ENCODE data around the gene TOX2. TPM values are rescaled to one million over a fixed set of nuclear protein-coding genes. Genes with fewer than 3 reads are reported as not detected.

TOX2 gene
- total RNA-seq, 1 donor from 2014 or later, result 2.4 TPM

DNA sequence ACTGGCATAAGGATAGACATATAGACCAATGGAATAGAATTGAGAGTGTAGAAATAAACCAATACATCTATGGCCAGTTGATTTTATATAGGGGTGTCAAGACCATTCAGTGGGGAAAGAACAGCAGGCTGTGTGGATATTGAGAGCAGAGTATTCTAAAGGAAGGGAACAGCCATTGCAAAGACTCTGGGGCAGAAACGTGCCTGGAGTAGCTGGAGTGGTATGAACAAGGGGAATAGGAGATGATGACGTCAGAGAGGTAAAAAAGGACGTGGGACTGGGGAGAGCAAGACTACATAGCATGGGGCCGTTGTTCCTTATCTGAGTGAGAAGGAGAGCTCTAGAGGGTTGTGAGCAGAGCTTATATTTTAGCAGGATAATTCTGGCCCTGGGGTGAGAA is 85.2 kb downstream of the TOX2 start:
- DNase-seq (ENCODE audit: low read depth, low spot score), result no peak

DNA sequence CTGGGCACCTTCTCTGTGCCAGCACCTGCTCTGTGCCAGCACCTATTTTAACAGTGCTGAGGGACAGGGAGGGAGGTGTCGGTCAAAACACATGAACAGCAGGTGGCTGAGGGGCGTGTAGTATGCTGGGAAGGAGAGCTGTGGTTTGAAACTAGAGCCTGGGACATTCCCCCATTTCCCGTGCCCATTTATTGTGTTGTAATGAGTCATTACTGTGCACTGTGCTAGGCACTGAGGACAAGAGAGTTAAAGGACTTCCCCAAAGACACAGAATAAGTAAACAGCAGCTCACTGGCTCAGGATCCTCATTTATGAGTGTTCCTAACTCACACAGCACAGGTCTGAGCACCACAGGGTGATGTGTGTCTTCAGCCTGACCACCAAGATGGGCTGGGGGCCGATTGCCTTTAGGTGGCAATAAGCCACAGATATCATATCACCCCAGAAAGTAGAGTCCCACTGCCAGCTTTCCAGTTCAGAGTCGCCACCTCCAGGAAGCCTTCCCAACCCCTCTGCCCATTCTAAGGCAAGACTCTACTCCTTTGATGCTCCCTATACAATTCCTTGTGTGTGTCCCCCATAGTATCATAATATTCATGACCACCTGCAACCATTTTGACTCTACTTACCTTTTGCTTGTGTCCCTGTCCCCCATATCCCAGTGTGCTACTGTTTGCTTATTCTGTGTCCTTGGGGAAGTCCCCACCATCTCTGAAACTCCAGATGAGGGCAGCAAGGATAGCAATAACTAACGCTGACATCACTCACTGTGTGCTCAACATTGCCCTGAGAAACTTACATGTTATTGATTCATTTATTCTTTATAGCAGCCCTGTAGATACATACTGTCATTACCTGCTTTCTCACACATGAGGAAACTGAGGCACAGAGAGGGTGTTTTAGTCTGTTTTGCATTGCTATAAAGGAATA is 87.3 kb downstream of the TOX2 start:
- no peak for DNase-seq (ENCODE audit: low read depth, low spot score)

DNA sequence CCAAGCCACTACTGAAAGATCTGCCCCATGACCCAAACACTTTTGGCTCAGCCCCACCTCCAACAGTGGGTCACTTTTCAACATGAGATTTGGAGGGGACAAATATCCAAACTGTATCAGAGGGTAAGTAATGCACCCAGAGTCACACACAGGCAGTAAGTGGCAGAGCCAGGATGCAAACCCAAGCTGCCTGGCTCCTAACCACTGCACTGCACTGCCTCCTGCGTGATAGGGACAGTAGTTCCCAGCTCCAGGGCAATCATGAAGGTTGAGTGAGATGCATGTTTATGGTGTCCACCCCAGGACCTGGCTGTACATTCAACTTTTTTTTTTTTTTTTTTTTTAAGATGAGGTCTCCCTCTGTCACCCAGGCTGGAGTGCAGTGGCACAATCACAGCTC is 88.2 kb downstream of the TOX2 start:
- DNase-seq (ENCODE audit: low read depth, low spot score), result no peak

- no peak for DNase-seq (ENCODE audit: low read depth, low spot score)
Measured at GRCh38 chr20:44003609-44004008, 89.0 kb downstream of the TOX2 start.

DNA sequence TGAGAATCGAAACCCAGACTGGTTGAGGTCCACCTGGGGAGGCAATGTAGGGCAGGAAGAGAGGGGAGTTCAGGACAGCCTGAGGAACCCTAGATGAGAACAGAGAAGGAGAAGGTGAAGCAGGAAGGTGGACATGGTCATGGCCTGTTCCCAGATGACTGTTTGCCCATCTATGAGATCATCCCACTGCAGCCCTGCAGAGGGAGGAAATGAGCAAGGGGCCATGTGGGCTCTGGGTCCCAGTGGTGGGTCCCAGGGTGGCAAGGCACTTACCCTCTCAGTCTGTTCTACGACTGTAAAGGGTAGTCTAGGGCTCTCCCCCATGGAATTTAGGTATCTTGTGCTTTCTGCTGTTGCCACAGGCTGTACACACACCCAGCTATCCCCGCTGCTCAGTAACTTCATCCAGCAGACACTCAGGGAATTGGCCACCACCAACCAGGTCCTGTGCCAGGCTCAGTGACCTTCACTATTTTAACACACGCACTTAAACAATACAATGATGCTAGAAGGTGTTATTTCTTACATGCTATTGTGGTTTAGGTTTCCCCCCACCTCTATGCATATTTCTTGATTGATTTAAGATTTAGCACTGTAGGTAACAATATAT is 89.8 kb downstream of the TOX2 start:
- DNase-seq (ENCODE audit: low read depth, low spot score), result no peak

DNA sequence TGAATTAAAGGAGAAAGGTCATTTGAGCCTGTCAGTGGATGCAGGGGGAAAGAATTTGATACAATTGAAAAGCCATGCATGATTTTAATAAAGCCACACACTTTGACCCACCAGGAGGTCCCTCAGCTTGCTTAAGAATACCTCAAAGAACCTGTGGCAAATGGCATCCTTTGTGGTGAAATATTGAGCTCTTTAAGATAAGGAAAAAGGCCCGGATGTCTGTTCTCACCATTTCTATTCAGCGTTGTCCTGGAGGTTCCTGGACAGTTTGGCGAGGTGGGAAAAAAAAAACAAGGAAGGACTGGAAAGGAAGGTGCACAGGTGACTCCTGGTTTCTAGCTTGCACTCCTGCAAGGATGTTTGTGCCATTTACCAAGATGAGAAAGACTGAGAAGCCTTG is 91.0 kb downstream of the TOX2 start:
- no peak for DNase-seq (ENCODE audit: low read depth, low spot score)

DNA sequence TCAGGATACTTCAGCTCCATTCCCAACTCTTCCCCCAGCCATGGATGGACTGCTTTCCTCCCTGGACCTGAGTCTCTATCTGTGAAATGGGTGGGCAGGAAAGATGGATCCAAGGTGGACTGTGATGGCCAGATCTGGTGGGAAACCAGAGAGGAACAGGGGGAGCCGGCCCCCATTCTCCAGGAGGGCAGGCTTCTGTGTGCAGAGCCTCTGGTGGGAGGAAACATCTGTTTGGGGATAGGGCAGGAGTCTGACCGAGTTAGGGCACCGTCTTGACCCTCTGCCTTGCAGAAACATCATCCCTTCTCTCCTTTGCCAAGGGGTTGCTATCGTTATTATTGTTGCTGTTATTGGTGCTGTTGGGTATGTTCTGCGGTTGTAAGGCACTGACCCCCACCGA is 91.5 kb downstream of the TOX2 start:
- DNase-seq (ENCODE audit: low read depth, low spot score), result no peak

DNA sequence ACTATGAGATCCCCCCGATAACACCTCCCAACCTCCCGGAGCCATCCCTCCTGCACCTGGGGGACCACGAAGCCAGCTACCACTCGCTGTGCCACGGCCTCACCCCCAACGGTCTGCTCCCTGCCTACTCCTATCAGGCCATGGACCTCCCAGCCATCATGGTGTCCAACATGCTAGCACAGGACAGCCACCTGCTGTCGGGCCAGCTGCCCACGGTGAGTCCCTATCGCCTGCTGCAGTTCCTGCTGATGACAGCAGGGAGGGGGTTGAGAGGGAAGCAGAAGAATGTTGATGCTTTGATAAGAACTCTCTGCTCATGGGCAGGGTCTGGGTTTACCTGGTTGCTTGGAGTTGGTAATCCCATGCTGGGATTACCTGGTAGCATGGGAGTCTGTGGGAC is 91.9 kb downstream of the TOX2 start:
- no peak for DNase-seq (ENCODE audit: low read depth, low spot score)

- no peak for DNase-seq (ENCODE audit: low read depth, low spot score)
Measured at GRCh38 chr20:44008806-44009678, 94.4 kb downstream of the TOX2 start.

DNA sequence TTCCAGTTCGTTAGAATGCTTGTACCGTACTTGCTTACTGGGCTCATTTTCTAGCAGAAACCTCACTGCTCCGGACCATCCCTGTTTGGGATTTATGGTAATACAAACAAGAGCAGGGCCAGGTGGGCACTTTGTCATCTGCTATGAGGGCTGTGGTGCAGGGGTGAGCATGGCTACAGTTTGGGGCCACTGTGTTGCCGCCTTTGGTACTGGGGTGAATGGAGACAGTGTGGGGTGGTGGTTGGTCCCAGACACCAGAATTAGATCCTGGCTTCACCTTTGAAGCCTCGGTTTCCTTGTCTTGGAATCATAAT is 95.0 kb downstream of the TOX2 start:
- no peak for DNase-seq (ENCODE audit: low read depth, low spot score)

DNA sequence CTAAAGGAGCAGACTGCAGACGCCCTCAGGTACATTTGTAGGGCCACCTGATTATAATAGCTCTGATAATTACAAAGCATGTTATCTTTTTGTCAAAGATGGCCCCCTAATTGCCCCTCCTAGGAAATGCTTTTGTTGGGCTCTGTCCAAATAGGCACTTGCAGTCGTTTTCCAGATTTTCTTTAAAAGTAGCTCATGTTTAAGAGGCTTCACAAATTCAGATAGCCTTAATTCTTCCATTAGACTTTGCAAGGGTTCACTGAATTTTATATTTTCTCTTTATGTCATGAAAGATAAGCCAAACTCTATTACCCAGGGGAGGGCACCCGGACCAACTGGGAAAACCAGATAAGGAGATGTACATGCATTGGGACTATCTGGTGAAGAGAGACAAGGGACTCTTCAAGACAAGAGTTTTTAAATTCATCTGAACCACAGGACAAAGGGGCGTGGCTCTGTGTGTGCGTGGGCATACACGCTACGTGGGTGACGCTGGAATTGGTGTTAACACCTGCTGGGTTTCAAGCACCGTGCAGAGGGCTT is 95.6 kb downstream of the TOX2 start:
- no peak for DNase-seq (ENCODE audit: low read depth, low spot score)

- DNase-seq (ENCODE audit: low read depth, low spot score), result no peak
Measured at GRCh38 chr20:44011251-44011940, 96.7 kb downstream of the TOX2 start.

- no peak for DNase-seq (ENCODE audit: low read depth, low spot score)
Measured at GRCh38 chr20:44012466-44013226, 98.0 kb downstream of the TOX2 start.

DNA sequence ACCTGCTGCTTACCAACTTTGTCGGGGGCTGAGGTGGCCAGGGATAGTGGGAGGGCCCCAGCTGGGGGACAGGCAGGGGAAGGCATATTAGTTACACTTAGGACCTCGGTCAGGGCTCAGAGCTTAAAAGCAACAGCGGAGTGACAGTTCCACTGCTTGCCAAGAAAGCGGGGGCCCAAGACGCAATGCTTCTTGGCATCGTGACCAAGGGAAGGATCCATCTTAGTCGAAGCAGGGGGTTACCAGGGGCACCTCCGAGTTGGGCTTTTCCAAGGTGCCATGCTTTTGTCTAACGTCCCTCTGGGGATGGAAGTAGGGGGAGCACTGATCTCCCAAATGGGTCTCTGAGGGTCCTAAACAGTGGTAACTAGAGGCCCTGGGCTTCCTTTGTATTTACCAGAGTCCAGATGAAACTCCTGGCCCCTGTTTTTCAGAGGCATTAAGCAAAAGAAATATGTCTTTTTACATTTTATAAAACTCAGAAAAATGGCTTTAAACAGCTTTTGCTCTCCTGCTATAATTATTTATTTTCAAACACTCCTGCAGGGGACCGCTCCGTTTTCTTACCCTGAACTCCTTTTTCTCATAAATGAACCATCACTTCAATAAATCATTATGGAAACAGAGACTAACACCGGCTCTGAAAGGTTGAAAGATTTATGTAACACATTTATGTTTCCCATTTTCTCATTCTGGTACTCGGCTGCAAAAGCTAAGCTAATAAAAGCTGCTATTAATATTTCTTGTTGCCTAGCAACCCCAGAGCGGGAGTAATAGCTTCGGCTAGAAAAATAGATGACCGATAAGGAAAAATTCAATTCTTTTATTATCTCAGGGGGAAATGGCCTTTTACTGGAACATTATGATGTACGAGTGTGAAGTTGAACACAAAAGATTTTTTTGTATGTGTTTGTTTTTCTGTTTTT is 100.4 kb downstream of the TOX2 start:
- peak; percentile 20 for DNase-seq (ENCODE audit: low read depth, low spot score)

DNA sequence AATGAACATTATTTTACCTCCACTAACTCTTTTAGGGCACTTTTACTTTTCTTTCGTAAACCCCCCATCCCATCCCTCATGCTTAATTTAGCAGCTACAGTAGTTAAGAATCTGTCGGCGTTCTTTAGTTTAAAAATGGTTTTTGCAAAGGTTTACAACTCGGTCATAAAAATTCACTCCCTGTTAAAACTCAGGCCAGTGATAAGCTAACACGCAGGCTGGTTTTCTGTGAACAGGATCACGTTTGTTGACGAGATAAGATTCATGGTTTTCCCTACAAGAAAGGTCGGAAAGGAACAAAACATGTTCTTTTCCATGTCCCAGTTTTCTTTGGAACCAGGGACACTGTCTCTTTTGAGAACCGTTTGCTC is 101.1 kb downstream of the TOX2 start:
- no peak for DNase-seq (ENCODE audit: low read depth, low spot score)

GRCh38 chr20:44016525-44016924 is 101.9 kb downstream of the TOX2 start:
- no peak for DNase-seq (ENCODE audit: low read depth, low spot score)

- DNase-seq (ENCODE audit: low read depth, low spot score), result no peak
Measured at GRCh38 chr20:44017211-44017610, 102.6 kb downstream of the TOX2 start.

DNA sequence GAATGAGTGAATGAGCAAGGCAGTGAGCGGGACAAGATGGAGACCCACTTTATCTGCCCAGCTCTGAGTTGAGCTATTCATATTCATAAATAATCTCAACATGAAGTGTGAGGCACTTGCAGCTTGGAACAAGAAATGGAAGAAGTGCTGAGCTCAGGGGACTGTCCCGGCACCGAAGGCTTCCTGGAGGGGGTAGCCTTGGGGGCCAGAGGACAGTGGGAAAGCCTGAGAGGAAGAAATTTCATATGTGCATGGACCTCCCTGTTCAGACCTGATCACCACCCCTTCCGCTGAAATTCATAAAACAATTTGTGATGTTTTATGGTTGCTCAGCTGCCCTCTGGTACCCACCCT is 103.2 kb downstream of the TOX2 start:
- DNase-seq (ENCODE audit: low read depth, low spot score), result no peak

DNA sequence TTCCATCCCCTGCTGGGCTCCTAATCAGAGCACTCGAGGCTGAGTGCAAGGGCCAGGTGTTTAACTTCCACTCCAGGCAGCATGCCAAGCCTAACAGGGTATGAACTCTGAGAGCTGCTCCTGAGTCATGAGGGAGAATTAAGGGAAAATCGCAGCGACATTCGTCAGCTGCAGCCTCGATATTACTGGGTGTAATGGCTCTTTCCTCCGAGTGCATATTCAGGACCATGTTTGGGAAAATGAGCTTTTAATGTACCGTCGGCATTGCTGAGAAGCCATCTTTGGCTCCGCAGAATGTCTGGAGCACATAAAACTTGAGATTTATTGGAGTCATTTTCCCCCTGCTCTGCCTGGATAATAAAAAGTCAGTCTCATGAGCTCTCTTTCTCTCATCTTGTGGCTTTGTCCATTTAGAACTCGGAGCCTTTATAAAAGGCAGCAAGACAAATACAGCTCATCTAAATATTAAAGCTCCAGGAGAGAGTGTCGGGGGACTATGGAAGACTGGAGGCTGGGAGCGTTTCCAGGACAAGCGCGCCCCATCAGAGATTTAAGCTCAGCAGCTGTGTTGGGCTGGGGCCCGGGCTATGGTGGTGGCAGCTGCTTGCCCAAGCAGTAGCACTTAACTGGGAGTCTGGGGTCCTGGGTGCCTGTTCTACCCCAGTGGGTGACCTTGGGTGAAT is 103.7 kb downstream of the TOX2 start:
- peak; percentile 45 for DNase-seq (ENCODE audit: low read depth, low spot score)

All from pulmonary artery endothelial cell (primary cell).